NCI-H1436 (cell line): ENCODE data around the gene CLIC4.
"Not testable (repeated sequence)": the region's sequence is repeated elsewhere in the genome, so short reads cannot be mapped to it uniquely, and the experiment has no call there.

Experiments used
- DNase-seq: peaks from one replicate; lab custom pipeline; 2025; lab: John Stamatoyannopoulos, UW

Gene CLIC4

DNA sequence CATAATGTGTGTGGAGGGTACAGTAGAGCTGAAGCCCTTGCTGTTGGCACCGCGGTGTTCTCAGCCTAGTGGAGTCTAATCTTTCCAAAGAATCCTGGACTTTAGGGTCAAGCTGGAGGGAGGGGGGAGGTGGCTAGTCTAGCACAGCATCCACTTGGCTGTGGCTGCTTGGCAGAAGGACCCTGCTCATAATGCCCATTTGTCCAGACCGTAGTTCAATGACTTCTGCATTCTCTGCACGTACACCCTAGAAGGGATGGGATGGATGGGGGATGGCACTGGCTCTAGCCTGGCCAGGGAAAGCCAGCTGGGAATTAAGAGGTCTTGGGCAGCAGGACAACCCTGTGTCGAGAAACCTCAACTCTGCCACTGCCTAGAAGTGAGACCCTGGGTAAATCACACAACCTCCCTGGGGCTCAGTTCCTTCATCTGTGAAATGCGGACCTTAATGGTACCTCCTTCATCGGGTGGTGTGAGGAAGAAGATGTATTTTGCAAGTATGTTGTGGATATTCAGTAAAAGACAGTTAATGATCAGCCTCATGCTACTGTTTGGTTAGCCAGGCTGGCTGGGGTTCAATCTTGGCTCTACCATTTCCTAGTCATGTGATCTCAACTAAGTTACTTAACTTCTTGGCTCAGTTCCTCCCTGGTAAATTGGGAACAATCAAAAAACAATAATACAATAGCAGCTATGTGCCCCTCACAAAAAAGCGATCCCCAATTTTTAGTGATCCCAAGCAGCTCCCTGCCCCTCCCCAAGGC, 27.2 kb upstream of the CLIC4 start:
- DNase-seq, result no peak

DNA sequence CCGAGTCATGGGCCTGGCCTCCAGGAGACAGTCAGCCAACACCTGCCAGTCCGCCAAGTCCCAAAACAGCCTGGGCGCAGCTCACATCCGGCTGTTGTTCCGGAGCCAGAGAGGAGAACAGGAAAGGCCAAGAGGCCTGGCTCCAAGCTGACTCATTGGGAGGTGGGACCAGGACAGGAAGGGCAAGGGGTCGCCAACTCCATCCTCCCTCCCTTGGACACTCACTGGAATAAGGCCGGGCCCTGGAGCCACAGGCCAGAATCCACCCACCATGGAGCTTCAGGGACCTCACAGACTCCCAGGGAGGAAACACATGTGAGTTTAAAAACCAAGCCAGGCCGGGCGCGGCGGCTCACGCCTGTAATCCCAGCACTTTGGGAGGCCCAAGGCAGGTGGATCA, 25.1 kb upstream of the CLIC4 start:
- DNase-seq, result no peak

DNA sequence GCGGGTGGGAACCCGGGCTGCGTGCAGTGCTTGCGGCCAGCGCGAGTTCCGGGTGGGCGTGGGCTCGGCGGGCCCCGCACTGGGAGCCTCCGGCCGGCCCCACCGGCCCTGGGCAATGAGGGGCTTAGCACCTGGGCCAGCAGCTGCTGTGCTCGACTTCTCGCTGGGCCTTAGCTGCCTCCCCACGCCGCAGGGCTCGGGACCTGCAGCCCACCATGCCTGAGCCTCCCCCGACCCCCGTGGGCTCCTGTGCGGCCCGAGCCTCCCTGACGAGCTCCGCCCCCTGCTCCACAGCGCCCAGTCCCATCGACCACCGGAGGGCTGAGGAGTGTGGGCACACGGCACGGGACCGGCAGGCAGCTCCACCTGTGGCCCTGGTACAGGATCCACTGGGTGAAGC, 23.7 kb upstream of the CLIC4 start:
- DNase-seq, result no peak

DNA sequence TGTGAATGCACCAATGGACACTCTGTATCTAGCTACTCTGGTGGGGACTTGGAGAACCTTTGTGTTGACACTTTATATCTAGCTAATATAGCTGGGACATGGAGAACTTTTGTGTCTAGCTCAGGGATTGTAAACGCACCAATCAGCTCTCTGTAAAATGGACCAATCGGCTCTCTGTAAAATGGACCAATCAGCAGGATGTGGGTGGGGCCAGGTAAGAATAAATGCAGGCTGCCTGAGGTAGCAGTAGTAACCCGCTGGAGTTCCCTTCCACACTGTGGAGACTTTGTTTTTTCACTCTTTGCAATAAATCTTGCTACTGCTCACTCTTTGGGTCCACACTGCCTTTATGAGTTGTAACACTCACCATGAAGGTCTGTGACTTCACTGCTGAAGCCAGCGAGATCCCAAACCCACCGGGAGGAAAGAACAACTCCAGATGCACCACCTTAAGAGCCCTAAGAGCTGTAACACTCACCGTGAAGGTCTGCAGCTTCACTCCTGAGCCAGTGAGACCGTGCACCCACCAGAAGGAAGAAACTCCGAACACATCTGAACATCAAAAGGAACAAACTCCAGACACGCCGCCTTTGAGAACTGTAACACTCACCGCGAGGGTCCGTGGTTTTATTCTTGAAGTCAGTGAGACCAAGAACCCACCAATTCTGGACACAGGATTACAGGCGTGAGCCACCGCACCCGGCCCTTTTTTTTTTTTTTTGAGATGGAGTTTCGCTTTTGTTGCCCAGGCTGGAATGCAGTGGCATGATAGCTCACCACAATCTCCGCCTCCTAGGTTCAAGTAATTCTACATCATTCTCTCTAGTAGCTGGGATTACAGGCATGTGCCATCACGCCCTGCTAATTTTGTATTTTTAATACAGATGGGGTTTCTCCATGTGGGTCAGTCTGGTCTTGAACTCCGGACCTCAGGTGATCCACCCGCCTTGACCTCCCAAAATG, 22.9 kb upstream of the CLIC4 start:
- DNase-seq, result not testable (repeated sequence)

DNA sequence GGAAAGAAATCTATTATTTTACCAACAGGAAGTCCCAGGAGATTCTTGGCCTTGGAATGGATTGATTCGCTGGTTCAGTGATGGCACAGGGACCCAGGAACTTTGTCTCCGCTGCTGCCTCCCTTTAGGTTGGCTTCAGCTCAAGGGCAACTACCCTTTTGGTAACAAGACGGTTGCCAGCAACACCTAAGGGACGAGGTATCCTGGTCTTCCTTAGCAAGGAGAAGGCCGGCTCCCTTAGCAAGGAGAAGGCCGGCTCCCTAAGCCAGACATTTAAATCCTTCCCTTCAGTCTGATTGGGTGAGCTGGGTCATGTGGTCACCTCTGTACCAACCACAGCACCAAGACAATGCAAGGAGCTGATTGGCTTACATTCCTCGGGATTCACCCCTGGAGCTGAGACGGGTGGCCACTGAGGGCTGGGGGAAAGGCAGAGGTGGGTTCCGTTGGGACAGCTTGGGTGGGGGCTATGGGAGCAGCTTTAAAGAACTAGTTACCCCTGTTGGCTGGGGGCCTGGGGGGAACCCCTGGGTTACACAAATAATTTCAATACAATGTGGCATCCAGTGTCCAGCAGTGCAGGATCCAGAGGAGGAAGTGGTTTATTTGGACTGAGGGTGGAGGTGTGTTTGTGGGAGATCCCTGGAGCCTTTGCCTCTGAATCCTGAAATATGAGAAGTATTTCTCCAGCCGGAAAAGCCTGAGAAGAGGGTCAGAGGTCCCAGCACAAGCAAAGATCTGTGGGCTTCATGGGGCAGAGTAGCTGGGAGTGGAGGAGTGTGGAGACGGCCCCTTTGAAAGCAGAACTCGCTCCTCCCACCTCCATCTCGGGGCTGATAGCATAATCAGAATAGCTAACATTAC, 20.7 kb upstream of the CLIC4 start:
- DNase-seq, result no peak

DNA sequence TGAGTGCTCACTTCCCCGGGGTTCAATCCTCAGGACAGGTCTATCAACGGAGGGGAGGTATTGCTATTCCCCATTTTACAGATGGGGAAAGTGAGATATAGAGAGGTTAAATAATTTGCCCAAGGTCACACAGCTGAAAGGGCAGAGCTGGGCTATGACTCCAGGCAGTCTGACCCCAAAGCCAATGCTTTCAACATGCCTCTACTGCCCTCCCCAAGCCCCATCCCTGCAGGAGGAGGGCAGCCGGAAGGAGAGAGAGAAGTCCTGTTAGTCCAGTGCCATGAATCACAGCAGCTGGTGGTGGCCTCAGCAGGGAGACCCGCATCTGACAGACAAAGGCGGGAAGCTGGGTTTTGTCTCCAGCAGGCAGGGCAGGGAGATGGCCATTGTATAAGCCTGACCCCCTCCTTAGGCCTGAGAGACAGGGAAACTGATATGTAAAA, 20.0 kb upstream of the CLIC4 start:
- DNase-seq, result no peak

DNA sequence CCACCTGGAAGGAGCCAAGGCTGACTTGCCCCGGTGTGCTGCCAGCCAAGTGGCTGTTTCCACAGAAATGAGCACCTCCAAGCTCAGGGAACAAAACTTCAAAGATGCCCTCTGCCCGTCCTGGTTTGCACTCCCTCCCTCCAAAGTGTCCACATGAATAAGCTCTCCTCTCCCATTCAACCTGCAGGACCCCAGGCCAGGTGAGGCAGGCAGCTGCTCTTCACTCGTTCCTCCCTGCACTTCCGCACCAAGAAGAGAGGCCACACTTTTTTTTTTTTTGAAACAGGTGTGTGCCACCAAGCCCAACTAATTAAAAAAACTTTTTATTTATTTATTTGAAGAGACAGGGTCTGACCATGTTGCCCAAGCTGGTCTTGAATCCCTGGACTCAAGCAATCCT, 18.5 kb upstream of the CLIC4 start:
- DNase-seq, result no peak

DNA sequence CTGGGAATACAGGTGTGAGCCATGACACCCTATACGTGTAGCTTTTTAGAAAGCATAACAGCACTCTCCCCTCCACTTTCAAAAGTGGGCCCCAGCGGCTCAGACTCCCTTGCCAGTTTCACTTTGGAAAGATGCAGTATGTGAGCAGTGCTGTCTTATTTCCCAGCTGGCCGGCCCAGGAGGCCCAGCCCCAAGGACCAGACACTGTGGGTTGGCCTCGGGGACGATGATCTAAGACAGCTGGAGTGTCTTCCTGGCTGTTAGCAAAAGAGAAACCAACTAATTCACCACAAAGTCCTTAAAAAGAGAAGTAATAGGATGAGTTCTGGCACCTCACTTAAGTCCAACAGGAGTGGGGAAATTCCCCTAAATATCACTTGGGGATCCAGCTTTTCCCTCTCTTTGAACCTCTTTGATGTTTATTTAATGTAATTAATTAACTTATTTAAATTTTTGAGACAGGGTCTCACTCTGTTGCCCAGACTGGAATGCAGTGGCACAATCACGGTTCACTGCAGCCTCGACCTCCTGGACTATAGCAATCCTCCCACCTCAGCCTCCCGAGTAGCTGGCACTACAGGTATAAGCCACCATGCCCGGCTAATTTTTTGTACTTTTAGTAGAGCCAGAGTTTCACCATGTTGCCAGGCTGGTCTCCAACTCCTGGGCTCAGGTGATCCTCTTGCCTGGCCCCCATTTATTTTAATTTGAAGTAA, 17.6 kb upstream of the CLIC4 start:
- no peak for DNase-seq

DNA sequence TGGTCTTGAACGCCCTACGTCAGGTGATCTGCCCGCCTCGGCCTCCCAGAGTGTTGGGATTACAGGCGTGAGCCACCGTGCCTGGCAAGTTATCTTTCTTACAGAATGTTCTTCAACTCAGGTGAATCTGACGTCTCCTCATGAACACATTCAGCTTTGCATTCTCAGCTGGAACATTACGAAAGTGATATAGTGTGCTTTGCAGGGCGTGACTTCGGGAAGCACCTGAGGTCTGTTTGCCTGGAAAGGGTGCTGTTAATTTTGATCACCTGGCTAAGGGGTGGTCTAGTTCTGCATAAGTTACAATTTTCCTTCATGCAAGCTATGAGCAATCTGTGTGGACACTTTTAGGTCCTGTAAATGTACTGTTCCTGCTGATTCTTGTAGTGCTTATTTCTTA, 16.3 kb upstream of the CLIC4 start:
- DNase-seq, result no peak

DNA sequence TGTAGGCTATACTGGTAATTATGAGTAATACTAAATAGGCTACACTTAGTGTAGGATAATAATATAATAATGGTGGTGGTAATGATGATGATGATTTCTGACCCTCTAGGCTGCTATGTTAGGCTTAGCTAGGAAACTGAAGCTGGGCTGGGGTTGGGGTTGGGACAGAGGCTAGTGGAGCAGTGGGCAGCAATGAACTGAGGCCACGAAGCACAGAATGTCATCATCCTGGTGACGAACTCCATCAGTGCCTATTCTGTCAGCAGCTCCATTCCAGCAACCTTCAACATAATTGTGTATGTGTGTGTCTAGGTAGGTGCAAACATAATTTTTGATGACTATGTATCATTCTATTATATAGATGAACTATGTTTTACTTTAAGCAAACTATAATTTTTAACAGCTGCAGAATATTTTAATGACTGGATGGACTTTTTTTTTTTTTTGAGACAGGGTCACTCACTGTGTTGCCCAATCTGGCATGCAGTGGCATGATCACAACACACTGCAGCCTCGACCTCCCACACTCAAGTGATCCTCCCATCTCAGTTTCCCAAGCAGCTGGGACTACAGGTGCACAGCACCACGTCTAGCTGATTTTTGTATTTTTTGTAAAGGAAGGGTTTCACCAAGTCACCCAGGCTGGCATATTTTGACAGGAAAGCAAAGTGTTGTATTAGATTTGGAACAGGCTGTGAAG, 12.9 kb upstream of the CLIC4 start:
- DNase-seq, result no peak

DNA sequence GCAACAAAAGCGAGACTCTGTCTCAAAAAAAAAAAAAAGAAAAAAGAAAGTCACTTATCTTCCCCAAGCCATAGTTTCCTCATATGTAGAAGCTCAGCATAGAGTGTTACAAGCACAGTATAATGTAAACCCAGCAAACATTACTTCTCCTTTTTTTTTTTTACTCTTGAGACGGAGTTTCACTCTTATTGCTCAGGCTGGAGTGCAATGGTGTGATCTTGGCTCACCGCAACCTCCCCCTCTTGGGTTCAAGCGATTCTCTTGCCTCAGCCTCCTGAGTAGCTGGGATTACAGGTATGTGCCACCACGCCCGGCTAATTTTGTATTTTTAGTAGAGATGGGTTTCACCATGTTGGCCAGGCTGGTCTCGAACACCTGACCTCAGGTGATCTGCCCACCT, 11.9 kb upstream of the CLIC4 start:
- DNase-seq, result not testable (repeated sequence)

DNA sequence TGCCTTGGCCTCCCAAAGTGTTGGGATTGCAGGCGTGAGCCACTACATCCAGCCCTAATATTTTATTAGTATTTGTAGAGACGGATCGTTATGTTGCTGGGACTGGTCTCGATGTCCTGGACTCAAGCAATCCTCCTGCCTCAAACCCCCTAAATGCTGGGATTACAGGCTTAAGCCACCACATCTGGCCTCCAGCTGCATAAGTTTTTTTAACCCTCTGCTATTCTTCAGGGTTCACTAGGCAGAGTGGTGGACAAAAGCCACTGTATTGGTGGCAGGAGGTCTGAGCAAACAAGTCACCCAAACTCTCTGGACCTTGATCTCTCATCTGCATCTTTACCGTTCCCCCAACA, 10.1 kb upstream of the CLIC4 start:
- no peak for DNase-seq

DNA sequence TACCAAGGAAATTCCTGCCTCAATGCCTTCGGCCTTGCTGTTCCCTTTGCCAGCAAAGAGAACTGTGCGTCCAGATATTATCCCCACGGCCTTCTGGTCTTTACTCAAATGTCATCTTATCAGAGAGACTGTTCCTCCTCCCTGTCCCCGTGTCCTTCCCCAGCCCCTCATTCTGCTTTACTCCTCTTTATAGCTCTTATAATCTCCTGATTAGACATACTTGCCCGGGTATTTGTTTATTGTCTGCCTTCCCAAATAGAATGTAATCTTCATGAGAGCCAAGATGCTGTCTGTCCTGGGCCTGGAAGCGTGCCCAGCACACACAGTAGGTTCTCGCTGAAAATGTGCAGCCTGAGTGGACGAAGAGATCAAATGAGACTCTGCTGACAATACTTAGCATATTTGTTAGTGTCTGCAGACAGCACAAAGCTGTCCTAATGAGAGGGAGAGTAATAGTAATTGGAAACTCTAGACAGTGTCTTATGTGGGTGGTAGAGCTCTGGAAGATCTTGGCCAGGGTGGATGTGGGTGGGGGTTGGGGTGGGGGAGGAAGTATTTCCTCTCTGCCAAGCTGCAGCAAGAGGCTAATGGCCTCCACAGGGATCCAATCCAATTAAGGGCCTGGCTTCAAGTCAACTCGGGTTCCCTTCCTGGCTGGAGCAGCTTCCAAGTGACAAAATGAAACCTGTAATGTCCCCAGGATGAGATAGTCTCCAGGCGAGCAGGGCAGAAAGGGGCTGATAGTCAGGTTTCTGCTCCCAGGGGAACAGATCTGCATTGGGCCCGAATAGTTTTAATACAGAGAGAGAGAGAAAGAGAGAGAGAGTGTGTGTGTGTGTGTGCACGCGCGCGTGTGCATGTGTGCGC, 9.5 kb upstream of the CLIC4 start:
- DNase-seq, result no peak

DNA sequence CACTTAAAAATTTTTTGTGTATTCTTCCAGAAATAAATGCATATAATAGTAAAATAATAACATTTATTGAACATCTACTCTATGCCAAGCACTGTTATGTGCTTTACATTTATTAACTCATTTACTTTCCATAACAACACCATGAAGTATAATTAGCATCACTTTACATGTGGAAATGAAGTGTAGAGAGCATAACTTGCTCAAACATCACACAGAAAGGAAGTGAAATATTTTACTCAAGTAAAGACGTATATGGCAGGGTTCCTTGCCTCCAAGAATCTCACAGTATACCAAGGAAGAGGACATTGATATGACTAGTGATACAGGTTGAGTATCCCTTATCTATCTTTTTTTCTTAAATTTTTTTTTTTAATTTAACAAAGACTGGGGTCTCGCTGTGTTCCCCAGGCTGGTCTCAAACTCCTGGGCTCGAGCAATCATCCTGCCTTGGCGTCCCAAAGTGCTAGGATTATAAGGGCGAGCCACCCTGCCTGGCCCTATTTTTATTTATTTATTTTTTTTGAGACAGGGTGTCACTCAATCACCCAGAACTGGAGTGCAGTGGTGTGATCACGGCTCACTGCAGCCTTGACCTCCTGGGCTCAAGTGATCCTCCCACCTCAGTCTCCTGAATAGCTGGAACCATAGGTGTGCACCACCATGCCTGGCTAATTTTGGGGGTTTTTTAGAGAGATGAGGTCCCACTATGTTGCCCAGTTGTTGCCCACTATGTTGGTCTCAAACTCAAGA, 7.7 kb upstream of the CLIC4 start:
- no peak for DNase-seq

DNA sequence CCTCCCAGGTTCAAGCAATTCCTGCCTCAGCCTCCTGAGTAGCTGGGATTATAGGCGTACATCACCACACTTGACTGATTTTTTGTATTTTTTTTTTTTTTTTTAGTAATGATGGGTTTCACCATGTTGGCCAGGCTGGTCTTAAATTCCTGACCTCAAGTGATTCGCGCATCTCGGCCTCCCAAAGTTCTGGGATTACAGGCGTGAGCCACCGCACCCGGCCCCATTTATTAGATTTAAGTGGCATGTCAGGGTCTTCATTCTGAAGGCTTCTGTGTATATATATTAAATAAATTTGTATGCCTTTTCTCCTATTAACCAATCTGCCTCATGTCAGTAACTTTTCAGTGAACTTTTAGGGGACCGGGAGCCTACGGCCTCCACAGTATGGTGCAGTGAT, 6.0 kb upstream of the CLIC4 start:
- DNase-seq, result no peak

DNA sequence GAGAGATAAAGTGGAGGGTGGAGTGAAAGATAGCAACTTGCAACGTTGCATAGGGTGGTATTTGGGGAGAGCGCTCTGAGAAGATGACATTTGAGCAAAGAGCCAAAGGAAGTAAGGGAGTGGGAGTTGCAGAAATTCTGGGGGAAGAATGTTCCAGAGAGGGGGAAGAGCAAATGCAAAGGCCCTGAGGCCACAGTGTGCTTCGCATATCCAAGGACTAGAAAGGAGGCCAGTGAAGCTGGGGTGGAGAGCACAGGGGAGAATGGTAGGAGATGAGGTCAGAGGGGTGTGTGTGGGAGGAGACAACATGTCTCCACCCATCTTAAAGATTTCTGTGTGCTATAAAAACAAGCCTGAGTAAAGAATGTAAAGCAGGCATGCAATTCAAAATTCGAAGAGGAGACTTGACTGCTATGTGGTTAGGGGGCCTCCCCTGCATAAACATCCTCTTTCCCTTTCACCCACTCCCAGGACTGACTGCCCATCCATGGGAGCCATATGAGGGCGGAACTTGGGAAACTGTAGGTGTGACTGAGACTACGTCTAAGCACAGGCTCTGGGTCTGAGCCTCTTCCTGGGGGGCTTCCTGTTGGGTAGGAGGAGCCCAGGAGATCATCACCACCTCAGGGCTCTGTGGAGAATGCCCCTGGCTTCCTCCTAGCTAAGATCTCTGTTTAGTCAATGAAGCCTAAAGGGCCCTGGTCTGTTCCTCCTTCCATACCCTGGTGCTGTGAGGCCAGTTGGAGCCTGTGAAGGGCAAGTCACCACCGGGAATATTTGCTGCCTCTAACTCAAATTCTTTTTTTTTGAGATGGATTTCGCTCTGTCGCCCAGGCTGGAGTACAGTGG, 2.9 kb upstream of the CLIC4 start:
- no peak for DNase-seq

DNA sequence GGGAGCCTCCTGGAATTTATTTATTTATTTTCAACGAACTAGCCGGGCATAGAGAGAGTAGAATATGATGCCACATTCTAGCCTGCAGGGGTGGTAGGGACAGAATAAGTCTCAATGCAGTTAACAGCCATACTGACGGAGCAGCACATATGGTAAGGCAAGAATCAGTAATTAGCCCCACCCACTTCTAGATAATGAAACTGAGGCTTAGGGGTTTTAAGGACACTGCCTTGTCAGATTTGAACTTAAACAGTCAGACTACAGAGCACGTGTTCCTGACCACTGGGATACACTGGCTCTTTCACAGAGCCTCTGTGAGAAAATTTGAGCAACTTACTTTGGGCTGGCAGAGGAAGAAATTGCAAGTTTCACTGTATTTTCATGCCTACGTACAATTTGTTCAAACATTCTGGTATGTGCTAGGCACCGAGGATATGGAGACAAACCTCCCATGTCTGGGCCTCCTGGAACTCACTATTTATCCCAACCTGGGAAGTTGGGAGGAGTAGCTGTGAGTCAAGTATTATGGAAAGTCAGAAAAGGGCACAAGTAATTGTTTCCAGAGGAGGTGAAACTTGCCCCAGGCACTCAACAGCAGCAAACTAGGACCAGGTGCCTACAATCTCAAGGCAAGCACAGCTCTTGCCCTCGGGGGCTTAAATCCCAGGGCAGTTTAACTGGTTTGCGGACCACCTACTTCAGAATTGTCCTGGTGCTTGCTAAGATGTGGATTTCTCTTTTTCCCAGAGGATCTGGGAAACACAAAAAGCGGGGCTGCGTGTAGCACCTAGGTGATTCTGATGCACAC, 1.6 kb upstream of the CLIC4 start:
- no peak for DNase-seq
